GM12878 (cell line): ENCODE results near the gene TTC33. TPM values are rescaled to one million over a fixed set of nuclear protein-coding genes. Genes with fewer than 3 reads are reported as not detected.

Source experiments
- ATAC-seq: fragments of 200-7000 bp; cut with Tn5 transposase; 3 replicates; pipeline ENCODE4 v1.9.1; 2020; ENCODE audit warnings: mild to moderate bottlenecking, moderate library complexity
- BruUV-seq: library from RNA; stranded (reverse); fragments of 400-500 nt; replicated peaks from 2 replicates; lab custom pipeline; 2021; lab: Mats Ljungman, UMichigan
- CTCF ChIA-PET: fragments of 300-600 bp; sonication (Branson Sonifier 250); formaldehyde crosslinking; extraction: SDS; loops from one replicate; lab custom pipeline; 2021; ENCODE audit warnings: inconsistent platforms; lab: Yijun Ruan, JAX
- POLR2A ChIA-PET: fragments of 350-600 bp; formaldehyde crosslinking; extraction: SDS; loops from one replicate; lab custom pipeline; 2021; ENCODE audit warnings: inconsistent platforms; lab: Charles Lee
- RAD21 ChIA-PET: fragments of 300-600 bp; sonication (Branson Sonifier 250); formaldehyde crosslinking; loops from one replicate; lab custom pipeline; 2023; ENCODE audit warnings: antibody characterized with exemption; ENCODE audit not compliant: unreplicated experiment; lab: Charles Lee
- SMC1A ChIA-PET: fragments of 300-600 bp; sonication (Branson Sonifier 250); formaldehyde crosslinking; loops from one replicate; lab custom pipeline; 2023; ENCODE audit not compliant: unreplicated experiment, uncharacterized antibody; lab: Charles Lee
- DNase-seq: peaks from one replicate; pipeline ENCODE4 v3.0.0-alpha.2; 2011; ENCODE audit warnings: low read depth, low spot score
- FAIRE-seq: peaks from 3 replicates; lab custom pipeline; 2011; peaks lifted over from hg19 to GRCh38; lab: Jason Lieb, UNC
- H2AFZ ChIP-seq: 2 replicates; pipeline ENCODE4 v1.6.0; 2011; ENCODE audit warnings: low read depth, low read length, control low read depth; ENCODE audit not compliant: control insufficient read depth
- H3K27ac ChIP-seq: 2 replicates; pipeline ENCODE4 v1.5.1; 2011; ENCODE audit warnings: control low read depth; ENCODE audit not compliant: control insufficient read depth, insufficient read depth
- H3K27me3 ChIP-seq, 2 experiments: replicated peaks in 1 of 2; 2 replicates each; pipeline versions ENCODE4 v1.6.0 to v1.6.1; 2011; ENCODE audit warnings: low read length in 1 of 2; ENCODE audit not compliant: control insufficient read depth in 2 of 2, insufficient read depth in 2 of 2
- H3K36me3 ChIP-seq, 2 experiments: 2 replicates each; pipeline ENCODE4 v1.5.1; 2011; ENCODE audit warnings: low read length in 1 of 2; ENCODE audit not compliant: control insufficient read depth in 2 of 2, insufficient read depth in 2 of 2
- H3K4me1 ChIP-seq: 2 replicates; pipeline ENCODE4 v1.6.1; 2011; ENCODE audit warnings: mild to moderate bottlenecking, low read length, moderate library complexity, mixed read lengths; ENCODE audit not compliant: control insufficient read depth, insufficient read depth
- H3K4me2 ChIP-seq: 2 replicates; pipeline ENCODE4 v1.6.0; 2011; ENCODE audit warnings: control low read depth; ENCODE audit not compliant: control insufficient read depth, insufficient read depth
- H3K4me3 ChIP-seq: fragments of 200-600 bp; sonication (generic); 2 replicates; pipeline ENCODE4 v1.5.1; 2016
- H3K79me2 ChIP-seq: 2 replicates; pipeline ENCODE4 v1.6.0; 2011; ENCODE audit warnings: low read length; ENCODE audit not compliant: control insufficient read depth, insufficient read depth
- H3K9ac ChIP-seq: 2 replicates; pipeline ENCODE4 v1.8.0; 2011; ENCODE audit warnings: low read length, control low read depth, mixed read lengths; ENCODE audit not compliant: control insufficient read depth, insufficient read depth
- H3K9me3 ChIP-seq: replicated peaks from 3 replicates; pipeline ENCODE4 v1.5.1; 2011; ENCODE audit warnings: mild to moderate bottlenecking, low read length; ENCODE audit not compliant: control insufficient read depth, insufficient read depth
- H4K20me1 ChIP-seq: 2 replicates; pipeline ENCODE4 v1.6.0; 2011; ENCODE audit not compliant: control insufficient read depth, insufficient read depth
- CHD4 ChIP-seq: fragments of 200-600 bp; sonication (generic); IDR thresholded peaks from 2 replicates; pipeline ENCODE4 v1.6.1; 2016; ENCODE audit warnings: mild to moderate bottlenecking
- HDAC6 ChIP-seq: fragments of 200-600 bp; sonication (generic); IDR thresholded peaks from one replicate; pipeline ENCODE4 v1.8.0; 2017; ENCODE audit warnings: antibody characterized with exemption; ENCODE audit not compliant: unreplicated experiment
- PAX5 ChIP-seq: IDR thresholded peaks from 2 replicates; pipeline ENCODE4 v1.6.1; 2011; ENCODE audit warnings: low read depth, low read length, borderline replicate concordance
- ZBTB11 ChIP-seq: fragments of 450-650 bp; formaldehyde crosslinking; IDR thresholded peaks from 2 replicates; pipeline ENCODE4 v1.5.0; 2022; ENCODE audit warnings: mild to moderate bottlenecking, missing genetic modification characterization
- WGBS: methylation state at CpG from one replicate; pipeline ENCODE4 v1.1.6; 2016; ENCODE audit warnings: low lambda C conversion rate; ENCODE audit not compliant: insufficient replicate concordance, insufficient coverage; ENCODE audit errors: missing lambda C conversion rate; 5-methylcytosine and 5-hydroxymethylcytosine counted together
- in situ Hi-C: fragments of 300-500 bp; cut with MboI; formaldehyde crosslinking; loops from 9 replicates; pipeline ENCODE4 v1.14.3; 2018; ENCODE audit warnings: mixed read lengths
- intact Hi-C: fragments of 100-400 bp; cut with micrococcal nuclease; formaldehyde crosslinking; loops from one replicate; pipeline ENCODE4 v1.14.2; 2022; ENCODE audit not compliant: unreplicated experiment
- polyA plus RNA-seq, 11 experiments: library from polyadenylated mRNA; depleted of rRNA in 4 of 11; unstranded in 6 of 11; stranded (reverse) in 5 of 11; fragments of >200 nt; fragmentation: Nextera tagmentation in 4 of 11; fragmentation: Illumina TruSeq in 1 of 11; extraction: Ambion mirVana in 4 of 11; extraction: Trizol in 1 of 11; gene quantifications; 1 replicate in 1 of 11; 2 replicates in 10 of 11; pipeline versions ENCODE4 v1.2.1 to v1.2.3, GENCODE V29; 2011 to 2016; ENCODE audit warnings: inconsistent platforms in 2 of 11, missing spikeins in 2 of 11, low read depth in 1 of 11
- total RNA-seq, 4 experiments: library from RNA; depleted of rRNA in 3 of 4; stranded (reverse); fragments of >200 nt in 3 of 4; fragmentation: Illumina TruSeq in 1 of 4; extraction: Trizol in 1 of 4; gene quantifications; 2 replicates each; pipeline versions ENCODE4 v1.2.1 to v1.2.3, GENCODE V29; 2013 to 2021

Gene TTC33
- total and polyA plus RNA-seq, 10 of the 15 experiments (the other 5 are each of a cell fraction or from before 2014, with no cell fraction given): 7.9 to 22.3 (median 14.6) TPM

- ChIA-PET POLR2A (no interaction called here), RAD21 (no interaction called here)
- Histone ChIP-seq H3K27me3 (peaks cover 2 to 3% of the 10 kb centered on the region in 2 experiments; a peak in 2 of 4 replicates), H3K9ac (no peak overlapping the region), H3K4me1 (no peaks in the 10 kb centered on the region), H3K36me3 (no peaks in the 10 kb centered on the region), H3K9me3 (no peaks in the 10 kb centered on the region), H3K79me2 (no peaks in the 10 kb centered on the region), H3K4me2 (no peak overlapping the region)
- DNase-seq (no peak), FAIRE-seq (no peak)
- in situ Hi-C loops: no loop called here
- BruUV-seq: no TSS peak
- TF ChIP-seq HDAC6 (no peak), PAX5 (no peak), CHD4 (no peak), ZBTB11 (CRISPR knock-in tag) (no peak)
- TF ChIP-seq, all 136 proteins: peak for 0
- no peaks in the 10 kb centered on the region for H4K20me1 ChIP-seq
- CTCF ChIA-PET: no interaction called here
- WGBS: 32% methylated on average over 4 of the region's 4 CpGs
- intact Hi-C loops: no loop called here
- ATAC-seq: no peak
- no peak overlapping the region for H3K27ac ChIP-seq
- H3K4me3 ChIP-seq: no peak overlapping the region
- H2AFZ ChIP-seq: no peak overlapping the region
- SMC1A ChIA-PET: interaction anchor here (2.0 kb wide), 1 partner anchor 8 kb away, joined by 5 read pairs; no protein-coding TSS in a partner anchor
Observed at GRCh38 chr5:40518485-40518917, 237.3 kb downstream of the TTC33 start.
